ENCODE data around the gene ZNF837.

Gene ZNF837

DNA sequence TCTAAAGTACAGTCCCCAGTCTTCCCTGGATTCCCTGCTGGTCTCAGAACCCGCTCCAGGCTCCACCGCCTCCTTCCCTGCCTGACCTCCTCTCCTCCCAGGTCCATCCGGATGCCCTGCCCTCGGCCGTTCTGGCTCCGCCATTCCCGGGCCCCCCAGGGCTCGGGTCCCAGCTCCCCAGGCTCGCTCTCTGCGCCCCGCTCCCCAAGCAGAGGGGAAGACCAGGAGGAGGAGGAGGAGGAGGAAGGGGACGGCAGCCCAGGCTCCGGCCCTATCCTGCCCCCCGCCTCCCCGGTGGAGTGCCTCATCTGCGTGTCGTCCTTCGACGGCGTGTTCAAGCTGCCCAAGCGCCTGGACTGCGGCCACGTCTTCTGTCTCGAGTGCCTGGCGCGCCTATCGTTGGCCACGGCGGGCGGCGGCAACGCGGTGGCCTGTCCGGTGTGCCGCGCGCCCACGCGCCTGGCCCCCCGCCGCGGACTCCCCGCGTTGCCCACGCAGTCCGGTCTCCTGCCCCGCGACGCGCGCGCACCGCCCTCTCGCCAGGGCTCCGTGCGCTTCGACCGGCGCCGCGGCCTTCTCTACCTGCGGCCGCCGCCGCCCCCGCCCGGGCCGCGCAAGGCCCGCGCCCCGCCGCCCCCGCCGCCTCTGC, 15.3 kb upstream of the ZNF837 start:
- no peak for DNase-seq (ENCODE audit: low read depth, low spot score)
- in situ Hi-C loops (cut with HindIII; ENCODE audit: low sequenced_read_pairs), result no loop called here
- TF ChIP-seq, protein P1, sequence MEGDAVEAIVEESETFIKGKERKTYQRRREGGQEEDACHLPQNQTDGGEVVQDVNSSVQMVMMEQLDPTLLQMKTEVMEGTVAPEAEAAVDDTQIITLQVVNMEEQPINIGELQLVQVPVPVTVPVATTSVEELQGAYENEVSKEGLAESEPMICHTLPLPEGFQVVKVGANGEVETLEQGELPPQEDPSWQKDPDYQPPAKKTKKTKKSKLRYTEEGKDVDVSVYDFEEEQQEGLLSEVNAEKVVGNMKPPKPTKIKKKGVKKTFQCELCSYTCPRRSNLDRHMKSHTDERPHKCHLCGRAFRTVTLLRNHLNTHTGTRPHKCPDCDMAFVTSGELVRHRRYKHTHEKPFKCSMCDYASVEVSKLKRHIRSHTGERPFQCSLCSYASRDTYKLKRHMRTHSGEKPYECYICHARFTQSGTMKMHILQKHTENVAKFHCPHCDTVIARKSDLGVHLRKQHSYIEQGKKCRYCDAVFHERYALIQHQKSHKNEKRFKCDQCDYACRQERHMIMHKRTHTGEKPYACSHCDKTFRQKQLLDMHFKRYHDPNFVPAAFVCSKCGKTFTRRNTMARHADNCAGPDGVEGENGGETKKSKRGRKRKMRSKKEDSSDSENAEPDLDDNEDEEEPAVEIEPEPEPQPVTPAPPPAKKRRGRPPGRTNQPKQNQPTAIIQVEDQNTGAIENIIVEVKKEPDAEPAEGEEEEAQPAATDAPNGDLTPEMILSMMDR (IDR thresholded peaks at IDR 0.05; ENCODE audit: low read depth, low read length), result no peak
- no peak overlapping the region for H3K4me3 ChIP-seq (ENCODE audit: low read depth, low read length)

DNA sequence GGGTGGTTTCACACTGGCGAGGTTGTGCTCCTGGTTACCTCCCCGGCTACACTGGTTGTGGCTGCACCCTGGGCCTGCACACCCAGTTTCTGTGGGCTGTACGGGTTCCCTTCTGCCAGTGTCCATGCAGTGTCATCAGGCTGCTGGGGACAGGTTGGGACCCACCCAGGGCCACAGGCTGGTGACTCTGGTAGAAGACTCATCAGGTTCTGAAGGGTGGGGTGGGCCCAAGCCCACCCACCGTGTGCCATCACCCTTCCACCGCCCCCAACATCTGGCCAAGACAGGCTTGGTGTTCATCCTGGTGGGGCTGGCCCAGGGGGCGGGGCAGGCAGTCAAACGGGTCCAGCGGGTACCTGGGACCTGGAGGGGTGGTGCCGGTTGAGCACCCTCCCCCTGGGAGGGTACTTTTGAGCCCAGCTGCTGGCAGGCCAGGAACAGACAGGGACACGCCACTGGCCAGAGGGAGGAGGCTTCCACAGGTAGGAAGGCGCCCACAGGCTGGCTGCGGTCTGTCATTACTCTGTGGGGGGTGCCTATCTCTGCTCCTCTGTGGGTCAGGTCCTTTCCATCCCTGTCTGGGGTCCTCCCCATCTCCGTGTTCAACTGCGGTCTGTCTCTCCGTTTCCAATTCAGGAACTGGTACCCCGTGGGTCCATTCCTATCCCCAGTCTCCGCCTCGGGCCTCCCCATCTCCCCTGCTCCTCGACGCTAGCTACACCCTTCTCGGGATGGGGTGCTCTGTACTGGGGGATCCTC, 14.6 kb upstream of the ZNF837 start, which contains the start of gene RNF225:
RNF225 (plus strand) TSS at position 437 of the 759 bp plus-strand sequence. CDS start 434 bp downstream, outside the sequence.
- H3K4me3 ChIP-seq (ENCODE audit: low read depth, low read length), result no peak within 1 kb of the TSS
- no peak for DNase-seq (ENCODE audit: low read depth, low spot score)
- in situ Hi-C loops (cut with HindIII; ENCODE audit: low sequenced_read_pairs), result no loop called here
- TF ChIP-seq, protein P1 (IDR thresholded peaks at IDR 0.05; ENCODE audit: low read depth, low read length), result no peak

DNA sequence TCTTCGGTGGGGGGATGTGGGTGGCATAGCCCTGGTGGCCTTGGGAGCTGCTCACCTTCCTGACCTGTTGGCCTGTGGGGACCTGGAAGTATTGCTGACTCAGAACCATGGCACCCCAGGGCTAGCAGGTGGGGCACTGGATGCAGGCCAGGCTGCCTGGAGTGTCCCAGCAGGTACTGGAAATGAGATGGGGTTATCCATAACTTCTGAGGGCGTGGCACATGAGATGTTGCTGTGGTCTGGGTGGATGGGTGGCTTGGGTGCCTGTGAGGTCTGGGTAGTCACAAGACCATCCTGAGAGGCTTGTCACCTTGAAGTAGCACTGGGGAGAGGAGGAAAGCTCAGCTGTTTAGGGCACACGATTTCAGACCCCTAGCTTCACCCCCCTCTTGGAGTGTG, 14.0 kb upstream of the ZNF837 start:
- TF ChIP-seq, protein P1 (IDR thresholded peaks at IDR 0.05; ENCODE audit: low read depth, low read length), result no peak
- DNase-seq (ENCODE audit: low read depth, low spot score), result no peak
- in situ Hi-C loops (cut with HindIII; ENCODE audit: low sequenced_read_pairs), result no loop called here
- no peak overlapping the region for H3K4me3 ChIP-seq (ENCODE audit: low read depth, low read length)

DNA sequence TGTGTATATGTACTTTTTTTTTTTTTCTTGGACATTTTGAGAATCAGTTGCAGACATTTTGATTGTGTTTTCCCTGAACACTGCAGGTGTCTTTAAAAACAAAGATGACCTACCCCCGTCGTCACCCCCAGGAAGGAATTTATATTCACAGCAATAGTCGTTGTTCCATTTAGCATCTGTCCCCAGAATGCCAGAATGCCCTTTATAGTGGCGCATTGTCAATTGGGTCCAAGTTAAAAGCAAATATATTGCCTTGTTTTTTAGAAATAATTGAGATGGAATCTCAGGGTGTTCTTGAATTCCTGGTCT, 12.8 kb upstream of the ZNF837 start:
- DNase-seq (ENCODE audit: low read depth, low spot score), result no peak
- in situ Hi-C loops (cut with HindIII; ENCODE audit: low sequenced_read_pairs), result no loop called here
- TF ChIP-seq, protein P1 (IDR thresholded peaks at IDR 0.05; ENCODE audit: low read depth, low read length), result no peak
- no peak overlapping the region for H3K4me3 ChIP-seq (ENCODE audit: low read depth, low read length)

DNA sequence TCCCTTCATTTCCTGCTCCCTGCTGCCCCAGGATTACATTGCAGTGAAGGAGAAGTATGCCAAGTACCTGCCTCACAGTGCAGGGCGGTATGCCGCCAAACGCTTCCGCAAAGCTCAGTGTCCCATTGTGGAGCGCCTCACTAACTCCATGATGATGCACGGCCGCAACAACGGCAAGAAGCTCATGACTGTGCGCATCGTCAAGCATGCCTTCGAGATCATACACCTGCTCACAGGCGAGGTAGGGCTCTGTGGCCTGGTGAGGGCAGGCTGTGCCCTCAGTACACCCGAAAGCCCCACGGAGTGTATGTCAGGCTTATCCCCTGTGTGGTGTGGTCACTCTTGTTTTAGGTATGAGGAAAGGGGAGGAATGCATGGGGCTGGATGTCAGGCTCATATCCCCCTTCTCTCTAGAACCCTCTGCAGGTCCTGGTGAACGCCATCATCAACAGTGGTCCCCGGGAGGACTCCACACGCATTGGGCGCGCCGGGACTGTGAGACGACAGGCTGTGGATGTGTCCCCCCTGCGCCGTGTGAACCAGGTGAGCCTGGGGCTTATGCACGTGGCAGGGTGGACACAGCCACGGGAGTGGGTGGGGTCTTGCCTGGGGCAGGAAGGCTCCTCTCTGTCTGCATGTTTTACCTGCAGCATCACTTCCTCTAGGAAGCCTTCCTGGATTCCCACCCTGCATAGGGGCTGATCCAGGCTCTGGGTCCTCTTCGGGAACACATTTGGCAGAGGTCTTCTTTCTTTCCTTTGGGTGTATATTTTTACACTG, 12.3 kb upstream of the ZNF837 start:
- in situ Hi-C loops (cut with HindIII; ENCODE audit: low sequenced_read_pairs), result no loop called here
- no peak for DNase-seq (ENCODE audit: low read depth, low spot score)
- no peak overlapping the region for H3K4me3 ChIP-seq (ENCODE audit: low read depth, low read length)
- TF ChIP-seq, protein P1 (IDR thresholded peaks at IDR 0.05; ENCODE audit: low read depth, low read length), result no peak

DNA sequence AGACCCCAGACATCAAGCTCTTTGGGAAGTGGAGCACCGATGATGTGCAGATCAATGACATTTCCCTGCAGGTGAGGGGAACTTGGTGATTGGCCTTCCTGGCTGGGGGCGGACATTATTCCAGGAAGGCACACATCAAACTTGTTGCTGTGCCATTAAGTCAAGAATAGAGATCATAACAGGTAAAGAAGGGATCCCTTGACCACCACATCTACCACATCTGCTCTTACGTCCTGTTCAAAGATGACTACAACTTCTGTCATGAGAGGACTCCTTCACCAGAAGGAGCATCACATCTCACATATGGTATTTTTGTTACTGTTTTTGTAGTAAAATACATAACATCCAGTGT, 7.3 kb upstream of the ZNF837 start:
- peak overlapping the region; percentile 98 for H3K4me3 ChIP-seq (ENCODE audit: low read depth, low read length)
- no peak for DNase-seq (ENCODE audit: low read depth, low spot score)
- in situ Hi-C loops (cut with HindIII; ENCODE audit: low sequenced_read_pairs), result no loop called here
- TF ChIP-seq, protein P1 (IDR thresholded peaks at IDR 0.05; ENCODE audit: low read depth, low read length), result no peak
